Measurements from ENCODE around the gene PNMA3.

The PNMA3 gene

GRCh38 chrX:153030801-153031200, 25.5 kb upstream of the PNMA3 start:
- no peaks in the 10 kb centered on the region for H3K27me3 ChIP-seq
- intact Hi-C loops (cut with DNase I; ENCODE audit: low total_unique reads), result loop anchor here (10.0 kb wide), 1 partner anchor 494 kb away; no protein-coding TSS in a partner anchor
- no peak overlapping the region for H3K4me3 ChIP-seq
- no peak for DNase-seq
- no peaks in the 10 kb centered on the region for H3K9me3 ChIP-seq
- no peaks in the 10 kb centered on the region for H3K36me3 ChIP-seq
- H3K4me1 ChIP-seq, result no peaks in the 10 kb centered on the region
- H3K27ac ChIP-seq, result no peak overlapping the region
- TF ChIP-seq CTCF (IDR thresholded peaks at IDR 0.05), result no peak

DNA sequence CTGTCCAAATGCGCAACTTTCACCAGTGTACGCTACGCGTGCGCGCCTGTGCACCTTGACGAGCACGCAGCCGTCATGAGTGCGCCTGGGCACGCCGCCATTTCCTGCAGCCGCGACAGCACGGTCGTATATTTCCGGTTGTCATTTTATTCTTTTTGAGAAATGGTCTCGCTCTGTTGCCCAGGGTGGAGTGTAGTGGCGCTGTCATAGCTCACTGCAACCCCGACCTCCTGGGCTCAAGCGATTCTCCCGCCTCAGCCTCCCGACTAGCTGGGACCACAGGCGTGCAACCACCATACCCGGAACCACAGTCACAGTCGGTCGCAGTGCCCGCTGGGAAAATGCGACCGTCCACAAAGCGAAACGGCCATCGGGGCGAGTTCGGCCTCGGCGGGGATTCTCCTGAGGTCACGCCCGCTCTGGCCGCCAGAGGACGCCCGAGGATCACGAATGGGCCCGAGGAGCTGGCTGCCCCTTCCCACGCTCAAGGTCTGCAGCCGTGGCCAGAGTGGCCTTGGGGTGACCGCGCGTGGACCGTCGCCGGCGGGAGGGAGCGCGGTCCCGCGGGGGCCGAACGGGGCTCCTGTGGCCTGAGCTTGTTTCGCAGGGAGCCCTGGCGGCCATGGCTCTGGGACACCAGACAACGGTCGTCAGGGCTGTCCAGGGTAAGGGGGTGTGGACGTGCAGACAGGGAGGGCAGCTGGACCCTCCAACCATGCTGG, 23.7 kb upstream of the PNMA3 start:
- no peaks in the 10 kb centered on the region for H3K36me3 ChIP-seq
- no peaks in the 10 kb centered on the region for H3K9me3 ChIP-seq
- peak overlapping the region; percentile 37 to 47 for H3K4me3 ChIP-seq
- intact Hi-C loops (cut with DNase I; ENCODE audit: low total_unique reads), result loop anchor here (10.0 kb wide), 1 partner anchor 492 kb away; no protein-coding TSS in a partner anchor
- H3K27ac ChIP-seq, result no peak overlapping the region
- H3K4me1 ChIP-seq, result no peaks in the 10 kb centered on the region
- H3K27me3 ChIP-seq, result no peaks in the 10 kb centered on the region
- peak; percentile 46 to 78 for DNase-seq
- TF ChIP-seq CTCF (IDR thresholded peaks at IDR 0.05), result peak; percentile 83 to 88

DNA sequence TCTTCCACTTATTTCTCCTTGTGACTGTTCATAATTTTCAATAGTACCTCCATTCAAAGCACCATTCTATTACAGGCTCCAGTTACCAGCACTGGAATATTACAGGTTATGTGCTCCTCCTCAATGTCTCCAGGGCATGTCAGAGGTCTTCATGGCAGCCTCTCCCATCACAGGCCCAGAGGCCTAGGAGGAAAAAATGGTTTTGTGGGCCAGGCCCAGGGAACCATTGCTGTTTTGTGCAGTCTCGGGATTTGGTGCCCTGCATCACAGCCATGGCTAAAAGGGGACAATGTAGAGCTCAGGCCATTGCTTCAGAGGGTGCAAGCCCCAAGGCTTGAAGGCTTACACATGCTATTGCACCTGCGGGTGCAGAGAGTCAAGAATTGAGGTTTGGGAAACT, 7.2 kb upstream of the PNMA3 start:
- intact Hi-C loops (cut with DNase I; ENCODE audit: low total_unique reads), result no loop called here
- H3K36me3 ChIP-seq, result no peaks in the 10 kb centered on the region
- no peaks in the 10 kb centered on the region for H3K4me1 ChIP-seq
- peaks cover 0 to 12% (median 0%) of the 10 kb centered on the region in 3 donors for H3K9me3 ChIP-seq
- TF ChIP-seq CTCF (IDR thresholded peaks at IDR 0.05), result no peak
- no peak overlapping the region for H3K27ac ChIP-seq
- no peaks in the 10 kb centered on the region for H3K27me3 ChIP-seq
- H3K4me3 ChIP-seq, result no peak overlapping the region
- no peak for DNase-seq

DNA sequence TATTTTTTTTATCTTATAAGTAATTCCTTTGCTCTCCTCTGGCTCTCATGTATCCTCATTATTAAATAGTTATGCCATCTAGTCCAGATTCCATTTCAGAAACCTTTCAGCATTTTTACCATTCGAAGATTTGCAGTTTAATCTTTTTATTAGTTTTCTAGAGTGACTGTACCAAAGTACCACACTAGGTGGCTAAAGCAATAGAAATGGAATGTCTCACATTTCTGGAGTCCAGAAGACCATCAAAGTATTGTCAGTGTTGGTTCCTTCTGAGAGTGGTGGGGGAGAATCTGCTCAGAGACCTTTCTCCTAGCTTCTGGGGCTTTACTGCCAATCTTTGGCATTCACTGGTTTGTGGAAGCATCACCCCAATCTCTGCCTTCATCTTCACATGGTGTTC, 3.7 kb upstream of the PNMA3 start:
- peaks cover 0 to 13% (median 8%) of the 10 kb centered on the region in 4 donors for H3K4me1 ChIP-seq
- intact Hi-C loops (cut with DNase I; ENCODE audit: low total_unique reads), result no loop called here
- no peak overlapping the region for H3K27ac ChIP-seq
- H3K36me3 ChIP-seq, result no peaks in the 10 kb centered on the region
- H3K9me3 ChIP-seq, result peaks cover 0 to 12% (median 0%) of the 10 kb centered on the region in 3 donors
- no peak for DNase-seq
- no peak for TF ChIP-seq CTCF (IDR thresholded peaks at IDR 0.05)
- no peak overlapping the region for H3K4me3 ChIP-seq
- H3K27me3 ChIP-seq, result peaks cover 0 to 17% of the 10 kb centered on the region in 2 donors

DNA sequence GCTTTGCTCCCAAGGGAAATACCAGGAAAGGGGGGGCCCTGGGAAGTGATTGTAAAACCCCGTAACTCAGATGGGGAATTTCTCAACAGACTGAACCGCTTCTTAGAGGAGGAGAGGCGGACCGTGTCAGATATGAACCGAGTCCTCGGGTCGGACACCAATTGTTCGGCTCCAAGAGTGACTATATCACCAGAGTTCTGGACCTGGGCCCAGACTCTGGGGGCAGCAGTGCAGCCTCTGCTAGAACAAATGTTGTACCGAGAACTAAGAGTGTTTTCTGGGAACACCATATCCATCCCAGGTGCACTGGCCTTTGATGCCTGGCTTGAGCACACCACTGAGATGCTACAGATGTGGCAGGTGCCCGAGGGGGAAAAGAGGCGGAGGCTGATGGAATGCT, 1.0 kb downstream of the PNMA3 start:
- intact Hi-C loops (cut with DNase I; ENCODE audit: low total_unique reads), result no loop called here
- H3K36me3 ChIP-seq, result no peaks in the 10 kb centered on the region
- no peak for TF ChIP-seq CTCF (IDR thresholded peaks at IDR 0.05)
- no peak overlapping the region for H3K4me3 ChIP-seq
- H3K9me3 ChIP-seq, result no peaks in the 10 kb centered on the region
- H3K27me3 ChIP-seq, result peaks cover 0 to 35% of the 10 kb centered on the region in 2 donors
- no peak overlapping the region for H3K27ac ChIP-seq
- no peak for DNase-seq
- H3K4me1 ChIP-seq, result peaks cover 0 to 13% (median 8%) of the 10 kb centered on the region in 4 donors
